ENCODE data around the gene VWF.

The VWF gene

GRCh38 chr12:6084969-6085450 is 39.5 kb downstream of the VWF start:
- TF ChIP-seq, protein P1, sequence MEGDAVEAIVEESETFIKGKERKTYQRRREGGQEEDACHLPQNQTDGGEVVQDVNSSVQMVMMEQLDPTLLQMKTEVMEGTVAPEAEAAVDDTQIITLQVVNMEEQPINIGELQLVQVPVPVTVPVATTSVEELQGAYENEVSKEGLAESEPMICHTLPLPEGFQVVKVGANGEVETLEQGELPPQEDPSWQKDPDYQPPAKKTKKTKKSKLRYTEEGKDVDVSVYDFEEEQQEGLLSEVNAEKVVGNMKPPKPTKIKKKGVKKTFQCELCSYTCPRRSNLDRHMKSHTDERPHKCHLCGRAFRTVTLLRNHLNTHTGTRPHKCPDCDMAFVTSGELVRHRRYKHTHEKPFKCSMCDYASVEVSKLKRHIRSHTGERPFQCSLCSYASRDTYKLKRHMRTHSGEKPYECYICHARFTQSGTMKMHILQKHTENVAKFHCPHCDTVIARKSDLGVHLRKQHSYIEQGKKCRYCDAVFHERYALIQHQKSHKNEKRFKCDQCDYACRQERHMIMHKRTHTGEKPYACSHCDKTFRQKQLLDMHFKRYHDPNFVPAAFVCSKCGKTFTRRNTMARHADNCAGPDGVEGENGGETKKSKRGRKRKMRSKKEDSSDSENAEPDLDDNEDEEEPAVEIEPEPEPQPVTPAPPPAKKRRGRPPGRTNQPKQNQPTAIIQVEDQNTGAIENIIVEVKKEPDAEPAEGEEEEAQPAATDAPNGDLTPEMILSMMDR (IDR thresholded peaks at IDR 0.05; ENCODE audit: control insufficient read depth, extremely low read depth, insufficient read depth), result no peak
- DNase-seq (ENCODE audit: low read depth), result no peak
- no peak overlapping the region for H3K4me3 ChIP-seq (ENCODE audit: low read depth, low read length)

- no peak overlapping the region for H3K4me3 ChIP-seq (ENCODE audit: low read depth, low read length)
- no peak for DNase-seq (ENCODE audit: low read depth)
- TF ChIP-seq, protein P1 (IDR thresholded peaks at IDR 0.05; ENCODE audit: control insufficient read depth, extremely low read depth, insufficient read depth), result no peak
Observed at GRCh38 chr12:6084261-6084968, 40.1 kb downstream of the VWF start.

GRCh38 chr12:6083601-6084000 is 40.9 kb downstream of the VWF start:
- TF ChIP-seq, protein P1 (IDR thresholded peaks at IDR 0.05; ENCODE audit: control insufficient read depth, extremely low read depth, insufficient read depth), result no peak
- no peak for DNase-seq (ENCODE audit: low read depth)
- no peak overlapping the region for H3K4me3 ChIP-seq (ENCODE audit: low read depth, low read length)

GRCh38 chr12:6082613-6083012 is 41.9 kb downstream of the VWF start:
- H3K4me3 ChIP-seq (ENCODE audit: low read depth, low read length), result no peak overlapping the region
- TF ChIP-seq, protein P1 (IDR thresholded peaks at IDR 0.05; ENCODE audit: control insufficient read depth, extremely low read depth, insufficient read depth), result no peak
- no peak for DNase-seq (ENCODE audit: low read depth)

DNA sequence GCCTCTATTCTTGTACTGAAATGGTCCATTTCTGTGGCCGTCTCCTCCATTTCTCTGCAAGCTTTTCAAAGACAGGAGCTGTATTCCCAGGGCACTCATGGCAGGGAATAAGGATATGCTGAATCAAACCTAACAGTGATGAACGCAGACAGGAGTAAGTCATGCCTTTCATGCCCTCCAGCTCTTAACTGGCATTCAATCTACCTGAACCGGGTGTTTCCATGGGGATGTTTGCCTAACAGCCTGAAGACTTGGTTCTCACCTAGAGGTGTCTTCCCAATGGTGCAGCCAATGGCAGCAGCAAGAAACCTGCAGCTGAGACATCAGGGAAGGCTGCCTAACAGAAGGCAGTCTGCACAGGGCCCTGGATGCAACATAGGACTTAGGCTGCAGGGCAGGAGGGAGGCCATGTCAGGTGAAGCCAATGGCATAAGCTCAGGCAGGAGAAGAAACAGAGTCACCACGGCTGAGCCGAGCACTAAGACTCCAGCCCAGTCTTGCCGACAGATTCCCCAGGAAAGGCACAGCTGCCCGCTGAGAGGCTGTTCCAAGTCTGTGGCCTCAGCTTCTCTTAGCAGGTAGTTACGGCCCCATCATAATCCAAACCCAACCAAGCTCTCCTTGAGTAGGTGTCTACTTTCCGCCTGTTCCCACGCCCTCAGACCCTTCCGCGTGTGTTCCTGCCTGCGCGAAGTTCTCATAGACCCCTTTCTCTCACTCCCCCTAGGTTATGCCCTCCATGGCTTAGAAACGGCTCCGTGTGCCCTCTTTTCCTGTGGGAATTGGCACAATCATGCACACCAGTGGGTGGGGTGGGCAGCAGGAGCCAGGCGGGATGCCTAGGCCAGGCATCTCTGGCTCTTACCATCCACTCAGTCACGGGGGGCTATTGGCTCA is 44.1 kb downstream of the VWF start:
- DNase-seq (ENCODE audit: low read depth), result no peak
- H3K4me3 ChIP-seq (ENCODE audit: low read depth, low read length), result no peak overlapping the region
- TF ChIP-seq, protein P1 (IDR thresholded peaks at IDR 0.05; ENCODE audit: control insufficient read depth, extremely low read depth, insufficient read depth), result no peak

GRCh38 chr12:6078398-6079096 is 45.9 kb downstream of the VWF start:
- TF ChIP-seq, protein P1 (IDR thresholded peaks at IDR 0.05; ENCODE audit: control insufficient read depth, extremely low read depth, insufficient read depth), result no peak
- no peak overlapping the region for H3K4me3 ChIP-seq (ENCODE audit: low read depth, low read length)
- DNase-seq (ENCODE audit: low read depth), result no peak

All from LNCaP clone FGC (cell line).